CD4-positive, alpha-beta T cell (primary cell): ENCODE measurements around the gene ARVCF. TPM values are rescaled to one million over a fixed set of nuclear protein-coding genes. Genes with fewer than 3 reads are reported as not detected.

Source experiments
- ATAC-seq: fragments of 200-7000 bp; cut with Tn5 transposase; one replicate; pipeline ENCODE4 v1.10.0; 2022; ENCODE audit warnings: mild to moderate bottlenecking; ENCODE audit not compliant: poor library complexity
- CTCF ChIA-PET: fragments of 350-600 bp; sonication (Branson Sonifier 250); formaldehyde crosslinking; loops from one replicate; lab custom pipeline; 2021; ENCODE audit warnings: antibody characterized with exemption, inconsistent platforms; lab: Charles Lee
- POLR2A ChIA-PET: fragments of 350-600 bp; sonication (Branson Sonifier 250); formaldehyde crosslinking; loops from one replicate; lab custom pipeline; 2021; ENCODE audit warnings: antibody characterized with exemption, inconsistent platforms; lab: Charles Lee
- DNase-seq, 14 experiments: peaks; one replicate each; pipeline ENCODE4 v3.0.0-alpha.2; 2013 to 2020; ENCODE audit warnings: mixed read lengths in 2 of 14
- H3K27ac ChIP-seq, 2 donors: one replicate each; pipeline versions ENCODE4 v1.5.1 to v1.7.0; 2013; ENCODE audit warnings: low read length in 2 of 2, low read depth in 1 of 2, mild to moderate bottlenecking in 1 of 2
- H3K27me3 ChIP-seq, 2 experiments: 1 replicate in 1 of 2; 2 replicates in 1 of 2; pipeline versions ENCODE4 v1.6.1 to v1.7.0; 2013; ENCODE audit warnings: low read length in 2 of 2, control low read depth in 1 of 2, mild to moderate bottlenecking in 1 of 2, moderate library complexity in 1 of 2; ENCODE audit not compliant: insufficient read depth in 2 of 2, control insufficient read depth in 1 of 2
- H3K36me3 ChIP-seq: one replicate; pipeline ENCODE4 v1.6.1; 2013; ENCODE audit warnings: low read length, control low read depth; ENCODE audit not compliant: insufficient read depth
- H3K4me1 ChIP-seq: one replicate; pipeline ENCODE4 v1.6.1; 2013; ENCODE audit warnings: low read length, control low read depth; ENCODE audit not compliant: insufficient read depth
- H3K4me3 ChIP-seq: one replicate; pipeline ENCODE4 v1.5.1; 2013; ENCODE audit warnings: mild to moderate bottlenecking, low read length, moderate library complexity
- H3K9me3 ChIP-seq, 2 experiments: 1 replicate in 1 of 2; 2 replicates in 1 of 2; pipeline versions ENCODE4 v1.6.1 to v1.7.0; 2013; ENCODE audit warnings: low read length in 2 of 2, mild to moderate bottlenecking in 2 of 2, control low read depth in 1 of 2, moderate library complexity in 1 of 2; ENCODE audit not compliant: control insufficient read depth in 1 of 2, insufficient read depth in 1 of 2
- H3K27ac Mint-ChIP-seq: one replicate; pipeline ENCODE4 v1.8.0; 2020; ENCODE audit warnings: mixed read lengths
- H3K27me3 Mint-ChIP-seq: one replicate; pipeline ENCODE4 v1.8.0; 2021; ENCODE audit warnings: mixed read lengths
- H3K36me3 Mint-ChIP-seq: one replicate; pipeline ENCODE4 v1.8.0; 2021; ENCODE audit warnings: low read depth, mixed read lengths
- H3K4me1 Mint-ChIP-seq: one replicate; pipeline ENCODE4 v1.8.0; 2021; ENCODE audit warnings: low read depth, mixed read lengths
- H3K4me3 Mint-ChIP-seq: one replicate; pipeline ENCODE4 v1.8.0; 2020; ENCODE audit warnings: mild to moderate bottlenecking, mixed read lengths
- H3K9me3 Mint-ChIP-seq: one replicate; pipeline ENCODE4 v1.8.0; 2020; ENCODE audit warnings: mixed read lengths
- CTCF ChIP-seq: fragments of 200-600 bp; IDR thresholded peaks from one replicate; pipeline ENCODE4 v1.8.0; 2022; ENCODE audit warnings: antibody characterized with exemption, mild to moderate bottlenecking
- intact Hi-C, 2 experiments: fragments of 100-400 bp; cut with DNase I in 1 of 2; cut with micrococcal nuclease in 1 of 2; formaldehyde crosslinking; loops; one replicate each; pipeline versions ENCODE4 v1.15.1 to v1.9.0; 2023 to 2025; cut with DNase I, micrococcal nuclease
- total RNA-seq, 174 experiments: library from RNA in 2 of 174; stranded (reverse) in 2 of 174; gene quantifications; one replicate each; pipeline ENCODE4 v1.2.3 and lab custom pipeline; 2021 to 2026

The ARVCF gene
- total RNA-seq, 2 experiments from 2014 or later: 2.2 to 2.5 TPM

DNA sequence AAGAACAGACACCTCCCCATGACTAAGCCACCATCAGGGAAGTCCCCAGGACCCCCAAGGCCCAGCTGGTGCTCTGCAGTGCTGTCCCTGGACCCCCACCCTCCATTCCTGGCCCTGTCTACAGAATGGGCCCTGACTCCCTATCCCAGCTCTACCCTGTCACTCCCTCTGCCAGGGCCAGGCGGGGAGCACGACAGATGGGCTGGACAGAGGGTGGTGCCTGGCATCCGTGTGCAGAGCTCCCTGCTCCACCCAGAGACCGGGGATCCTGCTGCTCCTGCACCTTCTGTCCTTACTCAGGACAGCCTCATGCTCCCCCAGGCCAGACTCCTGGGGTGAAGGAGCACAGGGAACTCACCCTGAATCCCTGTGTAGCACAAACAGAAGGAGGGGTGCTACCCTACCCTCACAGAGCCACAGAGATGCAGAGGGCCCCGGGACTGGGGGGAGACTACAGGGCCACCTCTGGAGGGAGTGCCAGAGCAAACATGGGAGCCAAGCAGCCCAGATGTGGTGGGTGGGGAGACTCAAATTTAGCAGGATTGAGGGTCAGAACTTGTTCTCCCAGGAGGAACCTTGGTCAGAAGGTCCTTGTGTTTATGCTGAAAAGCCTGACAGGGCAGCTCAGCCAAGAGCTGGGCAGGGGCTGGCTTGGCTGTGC lies 2.0 kb downstream of the ARVCF start:
- no peaks in the 10 kb centered on the region for H3K36me3 Mint-ChIP-seq
- peak overlapping the region; percentile 82 for H3K4me3 Mint-ChIP-seq
- Histone ChIP-seq H3K27ac (no peak overlapping the region), H3K4me1 (peaks cover 20% of the 10 kb centered on the region), H3K36me3 (no peaks in the 10 kb centered on the region), H3K27me3 (peaks cover 0 to 3% of the 10 kb centered on the region in 2 experiments), H3K9me3 (no peaks in the 10 kb centered on the region), H3K4me3 (no peak overlapping the region)
- no peak for ATAC-seq
- intact Hi-C loops: loop anchor here in 1 of 2 experiments (10.0 kb wide), 2 partner anchors 160 to 380 kb away; partner anchors contain the start of genes GNB1L, RTL10 and ZNF74
- no peak overlapping the region for H3K27ac Mint-ChIP-seq
- H3K27me3 Mint-ChIP-seq: peaks cover 4% of the 10 kb centered on the region
- no peak for TF ChIP-seq CTCF
- POLR2A ChIA-PET: no interaction called here
- H3K4me1 Mint-ChIP-seq: peaks cover 14% of the 10 kb centered on the region
- no peak for DNase-seq
- CTCF ChIA-PET: no interaction called here
- no peaks in the 10 kb centered on the region for H3K9me3 Mint-ChIP-seq

DNA sequence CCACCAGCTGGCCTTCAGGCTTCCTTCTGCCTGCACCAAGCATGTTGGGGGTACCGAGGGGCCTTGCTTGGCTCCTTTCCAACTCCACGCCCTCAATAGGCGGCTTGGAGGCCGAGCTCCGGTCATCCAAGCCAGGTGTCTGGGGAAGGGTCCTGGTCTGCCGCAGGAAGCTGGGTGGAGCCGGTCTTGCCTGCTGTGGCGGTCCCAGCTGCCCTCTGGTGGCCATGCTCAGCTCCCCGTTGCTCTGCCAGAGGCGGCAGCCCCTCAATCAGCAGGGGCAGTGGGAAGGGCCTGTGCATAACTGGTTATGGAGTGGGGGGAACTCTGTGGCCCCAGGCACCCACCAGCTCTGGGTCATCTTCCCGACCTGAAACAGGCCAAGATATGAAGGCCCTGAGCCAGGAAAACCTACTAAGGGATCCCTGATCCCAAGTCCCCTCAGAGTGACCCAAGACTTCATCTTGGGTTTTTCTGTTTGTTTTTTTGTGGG lies 3.2 kb downstream of the ARVCF start:
- H3K27ac Mint-ChIP-seq: no peak overlapping the region
- peaks cover 20% of the 10 kb centered on the region for H3K4me1 ChIP-seq
- H3K27me3 Mint-ChIP-seq: peaks cover 4% of the 10 kb centered on the region
- H3K27ac ChIP-seq: no peak overlapping the region
- CTCF ChIA-PET: interaction anchor here (1.1 kb wide), 1 partner anchor 43 kb away, joined by 5 read pairs; no protein-coding TSS in a partner anchor
- no peak overlapping the region for H3K4me3 Mint-ChIP-seq
- intact Hi-C loops: loop anchor here in 1 of 2 experiments (1.0 to 10.0 kb wide), 3 partner anchors 43 to 381 kb away; partner anchors contain the start of genes GNB1L, RTL10 and ZNF74
- H3K36me3 Mint-ChIP-seq: no peaks in the 10 kb centered on the region
- peaks cover 0 to 3% of the 10 kb centered on the region in 2 experiments for H3K27me3 ChIP-seq
- ATAC-seq (no peak), DNase-seq (peak in 6 of 14 experiments; percentile 17 to 52 (median 40))
- no peaks in the 10 kb centered on the region for H3K36me3 ChIP-seq
- H3K9me3 Mint-ChIP-seq: no peaks in the 10 kb centered on the region
- POLR2A ChIA-PET: no interaction called here
- no peaks in the 10 kb centered on the region for H3K9me3 ChIP-seq
- no peak for TF ChIP-seq CTCF
- H3K4me3 ChIP-seq: no peak overlapping the region
- H3K4me1 Mint-ChIP-seq: peaks cover 14% of the 10 kb centered on the region

- POLR2A ChIA-PET: no interaction called here
- H3K27me3 Mint-ChIP-seq: peaks cover 4% of the 10 kb centered on the region
- peaks cover 18% of the 10 kb centered on the region for H3K4me1 ChIP-seq
Measured at GRCh38 chr22:20012741-20013331, 3.8 kb downstream of the ARVCF start.

More at GRCh38 chr22:20012741-20013331, 3.8 kb downstream of the ARVCF start:
- DNase-seq: no peak
- TF ChIP-seq CTCF: no peak
- no peak for ATAC-seq
- no peak overlapping the region for H3K27ac ChIP-seq
- H3K36me3 ChIP-seq: no peaks in the 10 kb centered on the region
- intact Hi-C loops: loop anchor here in 1 of 2 experiments (1.0 to 10.0 kb wide), 3 partner anchors 43 to 382 kb away; partner anchors contain the start of genes GNB1L, RTL10 and ZNF74
- H3K4me3 Mint-ChIP-seq: no peak overlapping the region
- H3K9me3 ChIP-seq: no peaks in the 10 kb centered on the region
- H3K27ac Mint-ChIP-seq: no peak overlapping the region
- no peaks in the 10 kb centered on the region for H3K36me3 Mint-ChIP-seq
- CTCF ChIA-PET: interaction anchor here (1.1 kb wide), 1 partner anchor 42 kb away, joined by 5 read pairs; no protein-coding TSS in a partner anchor
- H3K27me3 ChIP-seq: peaks cover 0 to 3% of the 10 kb centered on the region in 2 experiments
- no peaks in the 10 kb centered on the region for H3K9me3 Mint-ChIP-seq
- peaks cover 14% of the 10 kb centered on the region for H3K4me1 Mint-ChIP-seq
- no peak overlapping the region for H3K4me3 ChIP-seq
